H1 (cell line): ENCODE data around the gene CAMTA1. TPM values are rescaled to one million over a fixed set of nuclear protein-coding genes. Genes with fewer than 3 reads are reported as not detected.

Experiments
- CTCF ChIA-PET: fragments of 300-600 bp; sonication (Branson Sonifier 250); formaldehyde crosslinking; loops from one replicate; lab custom pipeline; 2021; ENCODE audit not compliant: partially characterized antibody; lab: Charles Lee
- POLR2A ChIA-PET: fragments of 300-600 bp; sonication (Branson Sonifier 250); formaldehyde crosslinking; loops from one replicate; lab custom pipeline; 2021; ENCODE audit warnings: inconsistent platforms; ENCODE audit not compliant: partially characterized antibody; lab: Charles Lee
- DNase-seq, 2 experiments: peaks; one replicate each; pipeline versions ENCODE4 v3.0.0 to v3.0.0-alpha.2; 2010 to 2022; ENCODE audit warnings: low spot score in 2 of 2, low read depth in 1 of 2, mixed read lengths in 1 of 2
- FAIRE-seq: peaks from 2 replicates; lab custom pipeline; 2011; peaks lifted over from hg19 to GRCh38; lab: Jason Lieb, UNC
- H2AFZ ChIP-seq: 2 replicates; pipeline ENCODE4 v1.8.1; 2012; ENCODE audit warnings: low read length, inconsistent platforms
- H2AK5ac ChIP-seq: 2 replicates; pipeline ENCODE4 v1.6.1; 2013; ENCODE audit warnings: low read depth, low read length
- H2BK120ac ChIP-seq: replicated peaks from 2 replicates; pipeline ENCODE3; 2013; ENCODE audit warnings: low read depth, low read length, inconsistent platforms
- H2BK12ac ChIP-seq: 2 replicates; pipeline ENCODE4 v1.6.1; 2013; ENCODE audit warnings: low read depth, low read length
- H2BK15ac ChIP-seq: 2 replicates; pipeline ENCODE4 v1.6.1; 2013; ENCODE audit warnings: low read length
- H2BK20ac ChIP-seq: 2 replicates; pipeline ENCODE4 v1.6.1; 2013; ENCODE audit warnings: low read length
- H2BK5ac ChIP-seq: 2 replicates; pipeline ENCODE4 v1.6.1; 2013; ENCODE audit warnings: low read depth, low read length
- H3K14ac ChIP-seq: 2 replicates; pipeline ENCODE4 v1.6.1; 2013; ENCODE audit warnings: inconsistent platforms; ENCODE audit not compliant: insufficient read length
- H3K18ac ChIP-seq: 2 replicates; pipeline ENCODE4 v1.6.1; 2013; ENCODE audit warnings: low read length; ENCODE audit errors: extremely low read depth
- H3K23ac ChIP-seq: 2 replicates; pipeline ENCODE4 v1.6.1; 2013; ENCODE audit warnings: inconsistent platforms; ENCODE audit not compliant: insufficient read length
- H3K23me2 ChIP-seq: 2 replicates; pipeline ENCODE4 v1.6.1; 2013; ENCODE audit warnings: low read depth, low read length
- H3K27ac ChIP-seq: 2 replicates; pipeline ENCODE4 v1.6.1; 2011; ENCODE audit warnings: low read depth, low read length, inconsistent platforms
- H3K27me3 ChIP-seq, 4 experiments: replicated peaks in 1 of 4; 1 replicate in 1 of 4; 2 replicates in 3 of 4; pipeline versions ENCODE4 v1.6.1 to v1.8.1; 2011 to 2013; ENCODE audit warnings: low read length in 3 of 4, mild to moderate bottlenecking in 3 of 4, inconsistent platforms in 2 of 4, mixed read lengths in 2 of 4, moderate library complexity in 1 of 4; ENCODE audit not compliant: control insufficient read depth in 3 of 4, insufficient read depth in 3 of 4; ENCODE audit errors: extremely low read depth in 1 of 4
- H3K36me3 ChIP-seq, 4 experiments: 2 replicates each; pipeline versions ENCODE4 v1.6.1 to v1.8.1; 2011 to 2013; ENCODE audit warnings: mild to moderate bottlenecking in 4 of 4, low read length in 3 of 4, moderate library complexity in 2 of 4, control low read depth in 1 of 4, inconsistent platforms in 1 of 4; ENCODE audit not compliant: insufficient read depth in 4 of 4, control insufficient read depth in 2 of 4
- H3K4ac ChIP-seq: replicated peaks from 2 replicates; pipeline ENCODE3; 2013; ENCODE audit warnings: low read length, low read depth, mixed read lengths, inconsistent platforms; ENCODE audit not compliant: insufficient read length
- H3K4me1 ChIP-seq, 4 experiments: replicated peaks in 1 of 4; 1 replicate in 1 of 4; 2 replicates in 3 of 4; pipeline versions ENCODE4 v1.6.1 to v1.8.1; 2011 to 2013; ENCODE audit warnings: low read length in 3 of 4, inconsistent platforms in 2 of 4, mixed read lengths in 1 of 4; ENCODE audit not compliant: insufficient read depth in 4 of 4, control insufficient read depth in 3 of 4
- H3K4me2 ChIP-seq, 2 experiments: 2 replicates each; pipeline versions ENCODE4 v1.6.1 to v1.8.1; 2011 to 2013; ENCODE audit warnings: low read depth in 2 of 2, low read length in 2 of 2, control low read depth in 1 of 2, inconsistent platforms in 1 of 2, mild to moderate bottlenecking in 1 of 2; ENCODE audit not compliant: insufficient read depth in 1 of 2
- H3K4me3 ChIP-seq, 4 experiments: fragments of 200-600, 300-600 bp in 1 of 4; sonication (generic), shearing (Covaris generic), sonication (Bioruptor Twin) in 1 of 4; 2 replicates each; pipeline versions ENCODE4 v1.5.1 to v1.8.1; 2011 to 2016; ENCODE audit warnings: low read length in 4 of 4, low read depth in 3 of 4, control low read depth in 2 of 4, inconsistent platforms in 2 of 4, mild to moderate bottlenecking in 2 of 4, mixed read lengths in 1 of 4, moderate library complexity in 1 of 4; ENCODE audit not compliant: insufficient read depth in 2 of 4; ENCODE audit errors: extremely low read depth in 1 of 4
- H3K56ac ChIP-seq: replicated peaks from 2 replicates; pipeline ENCODE3; 2013; ENCODE audit warnings: low read depth, mild to moderate bottlenecking, mixed read lengths, low read length, inconsistent platforms; ENCODE audit not compliant: insufficient read length
- H3K79me1 ChIP-seq: 2 replicates; pipeline ENCODE4 v1.6.1; 2013; ENCODE audit warnings: low read depth, low read length, control low read depth
- H3K79me2 ChIP-seq, 2 experiments: 2 replicates each; pipeline versions ENCODE4 v1.6.1 to v1.8.1; 2012 to 2013; ENCODE audit warnings: low read length in 2 of 2, mild to moderate bottlenecking in 2 of 2, inconsistent platforms in 1 of 2; ENCODE audit not compliant: insufficient read depth in 2 of 2, control insufficient read depth in 1 of 2
- H3K9ac ChIP-seq, 4 experiments: replicated peaks in 1 of 4; 1 replicate in 1 of 4; 2 replicates in 3 of 4; pipeline versions ENCODE4 v1.6.1 to v1.8.1; 2011 to 2013; ENCODE audit warnings: low read depth in 3 of 4, low read length in 3 of 4, control low read depth in 2 of 4, mild to moderate bottlenecking in 2 of 4, moderate library complexity in 2 of 4, inconsistent platforms in 1 of 4; ENCODE audit errors: extremely low read depth in 1 of 4
- H3K9me3 ChIP-seq, 2 experiments: 2 replicates each; pipeline versions ENCODE4 v1.6.1 to v1.8.1; 2012 to 2013; ENCODE audit warnings: mild to moderate bottlenecking in 2 of 2, moderate library complexity in 2 of 2, control low read depth in 1 of 2, inconsistent platforms in 1 of 2, low read depth in 1 of 2, low read length in 1 of 2, mixed read lengths in 1 of 2; ENCODE audit not compliant: insufficient read depth in 2 of 2
- H4K20me1 ChIP-seq, 2 experiments: replicated peaks in 1 of 2; 2 replicates each; pipeline versions ENCODE3 to v1.8.1; 2011 to 2013; ENCODE audit warnings: inconsistent platforms in 2 of 2, low read length in 2 of 2, mild to moderate bottlenecking in 1 of 2; ENCODE audit not compliant: insufficient read depth in 2 of 2, control insufficient read depth in 1 of 2
- H4K5ac ChIP-seq: 2 replicates; pipeline ENCODE4 v1.6.1; 2013; ENCODE audit warnings: low read length, low read depth, mixed read lengths, inconsistent platforms; ENCODE audit not compliant: insufficient read length
- H4K8ac ChIP-seq: 2 replicates; pipeline ENCODE4 v1.8.0; 2013; ENCODE audit warnings: mild to moderate bottlenecking, moderate library complexity, low read length, inconsistent platforms; ENCODE audit not compliant: insufficient read depth; ENCODE audit errors: extremely low read depth
- H4K91ac ChIP-seq: replicated peaks from 2 replicates; pipeline ENCODE3; 2013; ENCODE audit warnings: low read length, mixed read lengths, inconsistent platforms; ENCODE audit not compliant: insufficient read length
- ASH2L ChIP-seq: fragments of 200-600, 300-600 bp; sonication (generic); IDR thresholded peaks from one replicate; pipeline ENCODE4 v1.7.1; 2017; ENCODE audit warnings: low read length
- ATF3 ChIP-seq: IDR thresholded peaks from 2 replicates; pipeline ENCODE4 v1.6.1; 2011; ENCODE audit warnings: low read depth, mild to moderate bottlenecking, low read length; ENCODE audit not compliant: insufficient read depth
- CBX5 ChIP-seq: fragments of 300-800, 300-1000 bp; sonication (generic); IDR thresholded peaks from 2 replicates; pipeline ENCODE4 v1.7.1; 2016; ENCODE audit warnings: antibody characterized with exemption, low read length, low read depth
- CHD1 ChIP-seq: IDR thresholded peaks from 2 replicates; pipeline ENCODE4 v1.6.1; 2012; ENCODE audit warnings: low read depth, low read length, improper control_type of control experiment
- CTBP2 ChIP-seq: IDR thresholded peaks from 2 replicates; pipeline ENCODE4 v1.7.0; 2011; ENCODE audit warnings: borderline replicate concordance, mild to moderate bottlenecking, moderate library complexity, mixed read lengths, low read length; ENCODE audit not compliant: insufficient read depth, insufficient read length
- EP300 ChIP-seq, 2 experiments: IDR thresholded peaks; 1 replicate in 1 of 2; 2 replicates in 1 of 2; pipeline ENCODE4 v1.6.1; 2011 to 2012; ENCODE audit warnings: low read depth in 2 of 2, low read length in 2 of 2, mild to moderate bottlenecking in 2 of 2, borderline replicate concordance in 1 of 2, inconsistent platforms in 1 of 2, moderate library complexity in 1 of 2
- FOSL1 ChIP-seq: IDR thresholded peaks from 2 replicates; pipeline ENCODE4 v1.6.1; 2011; ENCODE audit warnings: mild to moderate bottlenecking, low read depth, low read length, moderate library complexity; ENCODE audit not compliant: insufficient read depth
- HDAC2 ChIP-seq, 2 experiments: fragments of 300-600 bp in 1 of 2; sonication (generic) in 1 of 2; IDR thresholded peaks; 2 replicates each; pipeline ENCODE4 v1.6.1; 2011 to 2012; ENCODE audit warnings: low read depth in 2 of 2, low read length in 2 of 2, mild to moderate bottlenecking in 2 of 2, moderate library complexity in 2 of 2, borderline replicate concordance in 1 of 2, inconsistent platforms in 1 of 2
- KDM5A ChIP-seq: fragments of 200-600 bp; IDR thresholded peaks from 2 replicates; pipeline ENCODE4 v1.7.1; 2012; ENCODE audit warnings: mild to moderate bottlenecking, low read length, inconsistent platforms, mixed read lengths
- RAD21 ChIP-seq, 2 experiments: IDR thresholded peaks in 1 of 2; conservative IDR thresholded peaks in 1 of 2; 2 replicates each; pipeline ENCODE4 v1.6.1; 2011; ENCODE audit warnings: low read depth in 2 of 2, low read length in 2 of 2, improper control_type of control experiment in 1 of 2, inconsistent platforms in 1 of 2, mild to moderate bottlenecking in 1 of 2, moderate library complexity in 1 of 2
- TAF1 ChIP-seq: IDR thresholded peaks from 2 replicates; pipeline ENCODE4 v1.6.1; 2011; ENCODE audit warnings: mild to moderate bottlenecking, low read depth, low read length
- WGBS, 2 experiments: shearing (Covaris generic) in 1 of 2; methylation state at CpG; one replicate each; pipeline versions ENCODE4 v1.1.6 to v1.1.7; 2013 to 2015; ENCODE audit warnings: low lambda C conversion rate in 2 of 2, mixed read lengths in 2 of 2, inconsistent platforms in 1 of 2, low coverage in 1 of 2, missing lambda C conversion rate in 1 of 2; ENCODE audit not compliant: insufficient replicate concordance in 2 of 2, insufficient coverage in 1 of 2, insufficient read length in 1 of 2; ENCODE audit errors: extremely low coverage in 1 of 2, missing lambda C conversion rate in 1 of 2; 5-methylcytosine and 5-hydroxymethylcytosine counted together
- polyA plus RNA-seq, 7 experiments: library from polyadenylated mRNA; depleted of rRNA in 3 of 7; stranded (reverse) in 5 of 7; unstranded in 2 of 7; fragments of >200 nt in 5 of 7; fragments of 200-250 nt in 2 of 7; gene quantifications; 1 replicate in 5 of 7; 2 replicates in 1 of 7; 4 replicates in 1 of 7; pipeline versions ENCODE4 v1.2.1 to v1.2.3, GENCODE V29; 2011 to 2013; ENCODE audit warnings: missing spikeins in 2 of 7, mixed read lengths in 2 of 7
- total RNA-seq: library from RNA; stranded (reverse); fragmentation: NEBNext Ultra II Directional; extraction: Animal tissue kit (Norgen Biotek cat#: 25700); gene quantifications from 2 replicates; pipeline ENCODE4 v1.2.1, GENCODE V29; 2021

The CAMTA1 gene
- total and polyA plus RNA-seq, 2 of the 8 experiments (the other 6 are each of a cell fraction or from before 2014, with no cell fraction given) = 65.0 to 119 TPM

DNA sequence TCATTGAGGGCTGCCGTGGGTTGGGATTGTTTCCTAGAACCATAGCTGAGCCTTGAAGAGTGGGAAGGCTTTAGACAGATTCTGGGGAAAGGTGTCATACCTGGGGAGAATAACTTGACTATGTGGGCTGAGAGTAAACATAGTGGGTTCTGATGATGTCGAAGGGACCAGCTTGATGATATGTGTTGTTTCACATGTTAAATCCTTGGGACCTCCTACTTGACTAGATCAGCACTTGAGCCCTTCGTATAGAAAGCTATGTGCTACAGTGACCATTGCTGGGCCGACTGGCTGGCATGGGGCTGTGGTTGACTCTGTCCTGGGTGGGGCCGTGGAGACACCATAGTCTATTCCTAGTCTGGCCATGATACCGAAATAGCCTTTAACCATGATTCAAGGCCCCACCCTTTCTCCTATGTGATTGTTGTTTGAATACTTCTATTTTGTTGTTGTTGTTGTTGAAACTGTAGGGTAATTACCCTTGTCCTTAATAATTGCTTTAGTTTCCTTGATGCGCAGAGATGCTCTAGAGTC lies 423.5 kb downstream of the CAMTA1 start:
- H3K4me1 ChIP-seq = peaks cover 0 to 2% (median 0%) of the 10 kb centered on the region in 4 experiments; a peak in 1 of 7 replicates
- TF ChIP-seq HDAC2 (IDR thresholded peaks at IDR 0.05; ENCODE audit: borderline replicate concordance in 1 of 2, low read depth in 2 of 2, low read length in 2 of 2) (no peak), CBX5 (no peak), EP300 (IDR thresholded peaks at IDR 0.05; ENCODE audit: borderline replicate concordance in 1 of 2, low read depth in 2 of 2, low read length in 2 of 2) (no peak), RAD21 (IDR thresholded peaks at IDR 0.05 in 1 of 2, conservative IDR thresholded peaks at IDR 0.05 in 1 of 2; ENCODE audit: low read depth in 2 of 2, low read length in 2 of 2) (no peak), CTBP2 (no peak), ATF3 (no peak), ASH2L (no peak), TAF1 (no peak), FOSL1 (no peak), CHD1 (no peak), KDM5A (no peak)

More for the DNA sequence above, 423.5 kb downstream of the CAMTA1 start:
- H4K5ac ChIP-seq = no peak overlapping the region
- no peak overlapping the region for H2BK20ac ChIP-seq
- H3K9me3 ChIP-seq = no peaks in the 10 kb centered on the region
- H3K4me2 ChIP-seq = no peak overlapping the region
- no peak overlapping the region for H2AK5ac ChIP-seq
- no peaks in the 10 kb centered on the region for H3K79me2 ChIP-seq
- no peaks in the 10 kb centered on the region for H4K20me1 ChIP-seq
- no peak overlapping the region for H2BK5ac ChIP-seq
- H4K8ac ChIP-seq = no peak overlapping the region
- H3K9ac ChIP-seq = no peak overlapping the region
- FAIRE-seq = no peak
- ChIA-PET CTCF (interaction anchor here (0.5 to 4.3 kb wide), 51 partner anchors 9 to 536 kb away, joined by 3 to 70 read pairs (median 4); no protein-coding TSS in a partner anchor), POLR2A (no interaction called here)
- no peak overlapping the region for H3K14ac ChIP-seq
- H3K27me3 ChIP-seq = no peaks in the 10 kb centered on the region
- no peak overlapping the region for H3K27ac ChIP-seq
- no peak overlapping the region for H2BK120ac ChIP-seq
- DNase-seq = no peak
- no peak overlapping the region for H3K18ac ChIP-seq
- no peak overlapping the region for H4K91ac ChIP-seq
- no peak overlapping the region for H3K23ac ChIP-seq
- no peak overlapping the region for H2BK15ac ChIP-seq
- no peak overlapping the region for H2AFZ ChIP-seq
- H2BK12ac ChIP-seq = no peak overlapping the region
- no peak overlapping the region for H3K56ac ChIP-seq
- WGBS, 2 experiments = 90% methylated on average over 7 of the region's 7 CpGs; no CpG with 5 or more reads in 1 of the 2 experiments
- no peaks in the 10 kb centered on the region for H3K23me2 ChIP-seq
- H3K79me1 ChIP-seq = no peaks in the 10 kb centered on the region
- H3K36me3 ChIP-seq = no peaks in the 10 kb centered on the region
- H3K4me3 ChIP-seq = no peak overlapping the region
- no peak overlapping the region for H3K4ac ChIP-seq
